ENCODE measurements around the gene BRPF3. TPM values are rescaled to one million over a fixed set of nuclear protein-coding genes. Genes with fewer than 3 reads are reported as not detected.
"Not testable (repeated sequence)": the region's sequence is repeated elsewhere in the genome, so short reads cannot be mapped to it uniquely, and the experiment has no call there.

BRPF3 gene
- total RNA-seq, 1 donor from 2014 or later: 37.6 TPM

DNA sequence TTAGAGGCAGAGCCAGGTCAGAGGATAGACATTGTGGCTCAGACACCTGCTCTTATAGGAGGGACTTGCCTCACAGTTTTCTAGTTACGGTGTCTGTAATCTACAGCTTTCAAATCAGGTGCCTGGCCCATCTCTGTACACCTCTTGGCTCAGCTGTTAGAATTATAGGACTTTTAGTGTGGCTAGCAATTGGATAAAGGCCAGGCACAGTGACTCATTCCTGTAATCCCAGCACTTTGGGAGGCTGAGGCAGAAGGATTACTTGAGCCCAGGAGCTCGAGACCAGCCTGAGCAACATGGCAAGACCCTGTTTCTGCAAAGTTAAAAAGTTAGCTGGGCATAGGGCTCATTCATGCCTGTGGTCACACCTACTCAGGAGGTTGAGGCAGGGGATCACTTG, 20.0 kb downstream of the BRPF3 start:
- TF ChIP-seq CTCF (IDR thresholded peaks at IDR 0.05; ENCODE audit: unreplicated experiment): no peak
- Mint-ChIP-seq H3K36me3 (ENCODE audit: low read depth, unreplicated experiment) (peaks cover 32% of the 10 kb centered on the region), H3K27me3 (ENCODE audit: unreplicated experiment) (peaks cover 2% of the 10 kb centered on the region), H3K4me1 (ENCODE audit: unreplicated experiment) (peaks cover 17% of the 10 kb centered on the region), H3K27ac (ENCODE audit: unreplicated experiment) (no peak overlapping the region), H3K9me3 (ENCODE audit: unreplicated experiment) (no peaks in the 10 kb centered on the region), H3K4me3 (ENCODE audit: unreplicated experiment) (no peak overlapping the region)
- DNase-seq (ENCODE audit: low spot score): no peak

DNA sequence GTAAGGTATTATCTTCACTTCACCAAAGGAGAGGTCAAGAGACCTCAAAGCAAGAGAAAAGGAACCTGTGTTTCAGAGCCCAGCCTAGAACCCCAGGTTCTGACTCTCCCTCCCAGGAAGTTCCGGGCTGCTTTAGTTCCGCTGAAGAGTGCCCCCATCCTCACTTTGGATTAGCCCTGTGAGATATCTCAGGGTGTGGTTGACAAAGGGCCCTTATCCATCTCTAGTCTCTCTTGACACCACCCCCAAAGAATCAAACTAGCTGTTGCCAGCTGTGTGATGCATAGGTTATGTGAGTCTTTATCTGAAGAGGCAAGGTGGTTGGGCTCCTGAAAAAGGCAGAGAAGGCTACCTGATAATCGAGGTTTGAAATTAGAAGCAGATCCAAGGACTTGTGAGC, 20.6 kb downstream of the BRPF3 start:
- Mint-ChIP-seq H3K9me3 (ENCODE audit: unreplicated experiment) (no peaks in the 10 kb centered on the region), H3K36me3 (ENCODE audit: low read depth, unreplicated experiment) (peaks cover 34% of the 10 kb centered on the region), H3K4me1 (ENCODE audit: unreplicated experiment) (peaks cover 17% of the 10 kb centered on the region), H3K27me3 (ENCODE audit: unreplicated experiment) (peaks cover 2% of the 10 kb centered on the region), H3K4me3 (ENCODE audit: unreplicated experiment) (no peak overlapping the region), H3K27ac (ENCODE audit: unreplicated experiment) (peak overlapping the region; percentile 43)
- DNase-seq (ENCODE audit: low spot score): no peak
- no peak for TF ChIP-seq CTCF (IDR thresholded peaks at IDR 0.05; ENCODE audit: unreplicated experiment)

DNA sequence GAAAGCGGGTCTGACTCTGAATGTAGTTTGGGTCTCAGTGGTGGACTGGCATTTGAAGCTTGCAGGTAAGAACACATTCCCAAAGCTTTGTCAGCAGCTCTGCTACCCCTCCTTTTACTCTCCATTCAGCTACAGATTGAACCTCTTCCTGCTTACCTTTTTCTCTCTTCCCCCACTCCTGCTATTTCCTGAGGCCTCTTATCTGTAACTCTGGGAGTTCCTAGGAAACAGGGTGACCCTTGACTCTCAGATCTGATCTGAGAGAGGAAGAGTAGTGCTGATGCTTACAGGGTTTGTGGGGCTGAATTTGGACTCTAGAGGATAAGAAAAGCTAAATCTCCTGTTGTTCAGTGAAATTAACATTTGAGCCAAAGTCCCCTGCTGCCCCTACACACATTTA, 21.4 kb downstream of the BRPF3 start:
- peak overlapping the region; percentile 83 for H3K27ac Mint-ChIP-seq (ENCODE audit: unreplicated experiment)
- peaks cover 4% of the 10 kb centered on the region for H3K27me3 Mint-ChIP-seq (ENCODE audit: unreplicated experiment)
- peaks cover 17% of the 10 kb centered on the region for H3K4me1 Mint-ChIP-seq (ENCODE audit: unreplicated experiment)
- no peaks in the 10 kb centered on the region for H3K9me3 Mint-ChIP-seq (ENCODE audit: unreplicated experiment)
- peaks cover 38% of the 10 kb centered on the region for H3K36me3 Mint-ChIP-seq (ENCODE audit: low read depth, unreplicated experiment)
- TF ChIP-seq CTCF (IDR thresholded peaks at IDR 0.05; ENCODE audit: unreplicated experiment): no peak
- DNase-seq (ENCODE audit: low spot score): no peak
- no peak overlapping the region for H3K4me3 Mint-ChIP-seq (ENCODE audit: unreplicated experiment)

GRCh38 chr6:36218516-36218915, 22.0 kb downstream of the BRPF3 start:
- H3K4me1 Mint-ChIP-seq (ENCODE audit: unreplicated experiment): peaks cover 17% of the 10 kb centered on the region
- not testable (repeated sequence) for H3K27ac Mint-ChIP-seq (ENCODE audit: unreplicated experiment); H3K27me3 Mint-ChIP-seq (ENCODE audit: unreplicated experiment); H3K4me3 Mint-ChIP-seq (ENCODE audit: unreplicated experiment); DNase-seq (ENCODE audit: low spot score); H3K9me3 Mint-ChIP-seq (ENCODE audit: unreplicated experiment)
- H3K36me3 Mint-ChIP-seq (ENCODE audit: low read depth, unreplicated experiment): peaks cover 44% of the 10 kb centered on the region

- TF ChIP-seq CTCF (IDR thresholded peaks at IDR 0.05; ENCODE audit: unreplicated experiment): no peak
- no peak overlapping the region for H3K4me3 Mint-ChIP-seq (ENCODE audit: unreplicated experiment)
- peaks cover 45% of the 10 kb centered on the region for H3K36me3 Mint-ChIP-seq (ENCODE audit: low read depth, unreplicated experiment)
- DNase-seq (ENCODE audit: low spot score): no peak
- H3K4me1 Mint-ChIP-seq (ENCODE audit: unreplicated experiment): peaks cover 17% of the 10 kb centered on the region
- no peak overlapping the region for H3K27ac Mint-ChIP-seq (ENCODE audit: unreplicated experiment)
- H3K9me3 Mint-ChIP-seq (ENCODE audit: unreplicated experiment): no peaks in the 10 kb centered on the region
- H3K27me3 Mint-ChIP-seq (ENCODE audit: unreplicated experiment): peaks cover 4% of the 10 kb centered on the region
Measured at GRCh38 chr6:36219081-36219480, 22.5 kb downstream of the BRPF3 start.

GRCh38 chr6:36220226-36220625, 23.7 kb downstream of the BRPF3 start:
- peaks cover 42% of the 10 kb centered on the region for H3K36me3 Mint-ChIP-seq (ENCODE audit: low read depth, unreplicated experiment)

More at GRCh38 chr6:36220226-36220625, 23.7 kb downstream of the BRPF3 start:
- DNase-seq (ENCODE audit: low spot score): no peak
- no peak overlapping the region for H3K4me3 Mint-ChIP-seq (ENCODE audit: unreplicated experiment)
- H3K27me3 Mint-ChIP-seq (ENCODE audit: unreplicated experiment): peaks cover 2% of the 10 kb centered on the region
- H3K27ac Mint-ChIP-seq (ENCODE audit: unreplicated experiment): no peak overlapping the region
- peaks cover 17% of the 10 kb centered on the region for H3K4me1 Mint-ChIP-seq (ENCODE audit: unreplicated experiment)
- H3K9me3 Mint-ChIP-seq (ENCODE audit: unreplicated experiment): no peaks in the 10 kb centered on the region
- no peak for TF ChIP-seq CTCF (IDR thresholded peaks at IDR 0.05; ENCODE audit: unreplicated experiment)

Data from endothelial cell (in vitro differentiated cells).